Activated CD8-positive, alpha-beta T cell treated with anti-CD3 and anti-CD28 coated beads for 36 hours (primary cell): ENCODE measurements around the gene BMPR1A. TPM values are rescaled to one million over a fixed set of nuclear protein-coding genes. Genes with fewer than 3 reads are reported as not detected.

ENCODE experiments used
- ATAC-seq: fragments of 200-7000 bp; cut with Tn5 transposase; one replicate; pipeline ENCODE4 v1.10.0; 2021; ENCODE audit warnings: mild to moderate bottlenecking, moderate library complexity
- CTCF ChIA-PET: fragments of 350-600 bp; sonication (Branson Sonifier 250); formaldehyde crosslinking; loops from one replicate; lab custom pipeline; 2021; ENCODE audit warnings: antibody characterized with exemption; lab: Charles Lee
- POLR2A ChIA-PET: fragments of 350-600 bp; sonication (Branson Sonifier 250); formaldehyde crosslinking; loops from one replicate; lab custom pipeline; 2021; ENCODE audit warnings: antibody characterized with exemption; lab: Charles Lee
- DNase-seq: peaks from one replicate; pipeline ENCODE4 v3.0.0-alpha.2; 2020
- H3K27ac Mint-ChIP-seq: one replicate; pipeline ENCODE4 v1.8.0; 2021; ENCODE audit warnings: mild to moderate bottlenecking, mixed read lengths
- H3K27me3 Mint-ChIP-seq: one replicate; pipeline ENCODE4 v1.8.0; 2021; ENCODE audit warnings: mixed read lengths
- H3K36me3 Mint-ChIP-seq: one replicate; pipeline ENCODE4 v1.8.0; 2021; ENCODE audit warnings: low read depth, mixed read lengths
- H3K4me1 Mint-ChIP-seq: one replicate; pipeline ENCODE4 v1.8.0; 2021; ENCODE audit warnings: low read depth, mixed read lengths
- H3K4me3 Mint-ChIP-seq: one replicate; pipeline ENCODE4 v1.8.0; 2021; ENCODE audit warnings: mild to moderate bottlenecking, moderate library complexity, mixed read lengths
- H3K9me3 Mint-ChIP-seq: one replicate; pipeline ENCODE4 v1.8.0; 2021; ENCODE audit warnings: mixed read lengths
- CTCF ChIP-seq: fragments of 200-600 bp; IDR thresholded peaks from one replicate; pipeline ENCODE4 v1.8.0; 2022; ENCODE audit warnings: antibody characterized with exemption, mild to moderate bottlenecking
- intact Hi-C: fragments of 100-400 bp; cut with micrococcal nuclease; formaldehyde crosslinking; loops from one replicate; pipeline ENCODE4 v1.10.0; 2022
- total RNA-seq, 2 experiments: library from RNA; stranded (reverse); gene quantifications; one replicate each; pipeline ENCODE4 v1.2.3, GENCODE V29; 2021

BMPR1A gene
- total RNA-seq, 2 experiments from 2014 or later, result 6.6 to 6.9 TPM

DNA sequence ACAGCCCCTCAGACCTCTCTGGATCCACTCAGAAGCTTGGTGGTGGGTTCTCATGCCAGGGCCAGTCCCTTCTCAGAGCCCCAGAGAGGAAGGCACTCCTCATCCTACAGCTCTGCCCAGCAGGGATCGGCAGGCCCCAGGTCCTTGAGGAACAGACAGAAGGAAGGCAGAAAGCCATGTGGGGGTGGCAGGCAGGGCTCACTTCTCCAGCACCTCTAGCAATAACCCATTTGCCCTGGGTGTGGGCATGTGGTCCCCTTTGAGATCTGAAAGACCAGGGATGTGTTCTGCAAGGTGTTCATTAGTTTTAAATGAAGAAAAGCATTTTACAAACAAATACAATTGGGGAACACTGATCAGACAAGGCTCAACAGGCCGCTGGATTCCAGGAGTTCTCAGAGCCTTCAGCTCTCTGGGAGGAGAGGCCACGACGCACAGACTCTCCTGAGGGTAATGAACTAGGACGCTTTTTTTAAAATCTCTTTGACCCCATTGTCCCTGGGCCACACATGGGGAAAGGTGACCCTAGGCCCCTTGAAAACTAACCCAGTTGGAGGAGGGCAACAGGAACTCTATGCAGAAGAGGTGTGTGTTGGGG lies 47.5 kb upstream of the BMPR1A start:
- H3K36me3 Mint-ChIP-seq, result no peaks in the 10 kb centered on the region
- H3K27me3 Mint-ChIP-seq, result no peaks in the 10 kb centered on the region
- intact Hi-C loops, result no loop called here
- no peak overlapping the region for H3K4me3 Mint-ChIP-seq
- no peak for TF ChIP-seq CTCF
- POLR2A ChIA-PET, result no interaction called here
- peaks cover 14% of the 10 kb centered on the region for H3K4me1 Mint-ChIP-seq
- CTCF ChIA-PET, result no interaction called here
- DNase-seq, result no peak
- H3K9me3 Mint-ChIP-seq, result no peaks in the 10 kb centered on the region
- H3K27ac Mint-ChIP-seq, result no peak overlapping the region
- ATAC-seq, result no peak

DNA sequence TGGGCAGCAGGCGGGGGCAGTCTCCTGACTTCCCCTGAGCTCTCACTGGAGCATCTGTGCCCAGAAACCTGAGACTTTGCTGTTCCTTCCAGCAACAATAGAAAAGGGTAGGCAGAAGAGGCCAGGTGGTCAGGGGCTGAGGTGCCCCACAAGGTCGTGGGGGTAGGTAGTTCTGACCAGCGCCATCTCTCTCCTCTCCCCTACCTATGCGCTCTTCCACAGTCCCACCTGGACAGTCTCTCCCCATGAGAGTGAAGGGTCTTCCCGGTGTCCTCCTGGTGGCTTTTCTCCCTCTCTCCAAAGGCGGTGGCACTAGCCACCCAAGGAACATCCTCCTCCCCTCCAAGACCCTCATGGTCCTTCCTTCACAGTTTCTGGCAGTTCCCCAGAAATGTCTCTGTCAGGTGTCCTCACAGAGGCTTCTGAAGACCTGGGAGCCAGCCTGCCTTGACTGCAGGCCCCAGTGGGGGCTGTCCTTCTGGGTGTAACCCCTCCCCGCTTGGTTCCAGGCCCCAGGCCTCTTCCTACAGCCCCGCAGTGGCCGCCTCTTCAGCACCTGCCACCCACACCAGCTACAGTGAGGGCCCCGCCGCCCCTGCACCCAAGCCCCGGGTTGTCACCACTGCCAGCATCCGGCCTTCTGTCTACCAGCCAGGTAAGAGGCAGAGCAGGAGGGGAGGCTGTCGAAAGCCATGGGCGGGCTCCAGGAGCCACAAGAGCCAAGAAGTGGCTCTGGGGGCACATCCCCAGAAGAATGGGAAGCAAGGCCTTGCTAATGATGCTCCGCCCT lies 46.8 kb upstream of the BMPR1A start:
- intact Hi-C loops, result loop anchor here (5.0 kb wide), 1 partner anchor 48 kb away; the partner anchor contains the start of gene BMPR1A
- ChIA-PET CTCF (interaction anchor here (1.0 to 1.2 kb wide), 2 partner anchors 16 to 197 kb away, joined by 3 to 4 read pairs; no protein-coding TSS in a partner anchor), POLR2A (no interaction called here)
- TF ChIP-seq CTCF, result no peak
- Mint-ChIP-seq H3K36me3 (no peaks in the 10 kb centered on the region), H3K27me3 (no peaks in the 10 kb centered on the region), H3K4me3 (peak overlapping the region; percentile 76), H3K9me3 (no peaks in the 10 kb centered on the region), H3K4me1 (peaks cover 14% of the 10 kb centered on the region), H3K27ac (peak overlapping the region; percentile 94)
- DNase-seq, result no peak
- ATAC-seq, result no peak

DNA sequence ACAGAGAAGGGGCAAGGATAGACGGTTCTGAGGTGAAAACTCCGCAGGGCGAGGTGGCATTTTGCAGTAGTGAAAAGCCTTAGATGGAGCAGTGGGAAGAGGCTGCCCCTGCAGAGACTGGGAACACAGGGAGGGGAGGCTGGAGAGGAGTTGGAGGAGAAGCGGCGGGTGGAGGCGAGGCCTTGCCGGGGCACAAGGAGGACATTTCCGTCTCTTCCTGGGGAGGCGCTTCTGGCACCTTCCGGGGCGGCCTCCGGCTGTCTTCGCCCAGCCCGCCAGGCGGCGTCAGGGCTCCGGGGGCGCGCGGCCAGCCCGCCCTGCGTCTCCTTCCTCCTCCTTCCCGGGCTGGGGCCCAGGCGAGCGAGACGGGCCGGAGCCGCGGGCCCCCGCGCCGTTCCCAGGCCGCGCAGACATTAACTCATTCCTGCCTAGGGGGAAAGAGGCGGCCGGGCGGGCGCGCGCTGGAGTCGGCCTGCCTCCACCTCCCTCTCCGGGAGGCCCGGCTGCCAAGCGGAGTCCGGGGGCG lies 45.4 kb upstream of the BMPR1A start:
- intact Hi-C loops, result loop anchor here (5.0 kb wide), 1 partner anchor 46 kb away; the partner anchor contains the start of gene BMPR1A
- H3K27me3 Mint-ChIP-seq, result no peaks in the 10 kb centered on the region
- H3K9me3 Mint-ChIP-seq, result no peaks in the 10 kb centered on the region
- ChIA-PET CTCF (interaction anchor here (1.5 kb wide), 1 partner anchor 17 kb away, joined by 8 read pairs; no protein-coding TSS in a partner anchor), POLR2A (interaction anchor here (1.1 to 1.8 kb wide), 4 partner anchors 11 to 47 kb away, joined by 3 to 6 read pairs (median 4); no protein-coding TSS in a partner anchor)
- no peaks in the 10 kb centered on the region for H3K36me3 Mint-ChIP-seq
- peak; percentile 91 for ATAC-seq
- H3K4me1 Mint-ChIP-seq, result peaks cover 14% of the 10 kb centered on the region
- peak overlapping the region; percentile 94 for H3K27ac Mint-ChIP-seq
- peak; percentile 86 for TF ChIP-seq CTCF
- H3K4me3 Mint-ChIP-seq, result peak overlapping the region; percentile 76
- peak; percentile 85 for DNase-seq

GRCh38 chr10:86711513-86712316 lies 44.7 kb upstream of the BMPR1A start:
- no peak for TF ChIP-seq CTCF
- POLR2A ChIA-PET, result interaction anchor here (0.6 to 1.9 kb wide), 7 partner anchors 11 to 1669 kb away, joined by 3 to 7 read pairs (median 4); partner anchors contain the start of gene BMPR1A
- Mint-ChIP-seq H3K4me3 (peak overlapping the region; percentile 89), H3K9me3 (no peaks in the 10 kb centered on the region), H3K27me3 (no peaks in the 10 kb centered on the region), H3K27ac (peak overlapping the region; percentile 94), H3K4me1 (peaks cover 14% of the 10 kb centered on the region), H3K36me3 (no peaks in the 10 kb centered on the region)
- DNase-seq (peak; percentile 71), ATAC-seq (peak; percentile 53)
- intact Hi-C loops, result loop anchor here (5.0 kb wide), 1 partner anchor 46 kb away; the partner anchor contains the start of gene BMPR1A
- CTCF ChIA-PET, result interaction anchor here (0.9 to 1.5 kb wide), 6 partner anchors 17 to 255 kb away, joined by 3 to 8 read pairs (median 4); no protein-coding TSS in a partner anchor
